Umbilical cord (tissue), 2 donors: Measurements from ENCODE around the gene NSG1. TPM values are rescaled to one million over a fixed set of nuclear protein-coding genes. Genes with fewer than 3 reads are reported as not detected.
"Not testable (repeated sequence)": the region's sequence is repeated elsewhere in the genome, so short reads cannot be mapped to it uniquely, and the experiment has no call there.

Experiments
- DNase-seq: peaks from one replicate; pipeline ENCODE4 v3.0.0-alpha.2; 2015; ENCODE audit warnings: low spot score
- total RNA-seq: library from RNA; depleted of rRNA; stranded (reverse); fragments of >200 nt; gene quantifications from one replicate; pipeline ENCODE4 v1.2.3, GENCODE V29; 2014; ENCODE audit warnings: low replicate concordance; ENCODE audit not compliant: insufficient read depth

The NSG1 gene
- total RNA-seq, 1 donor from 2014 or later = 17.6 TPM

GRCh38 chr4:4415806-4416805 lies 29.2 kb downstream of the NSG1 start:
- DNase-seq = no peak

- no peak for DNase-seq
Observed at GRCh38 chr4:4416981-4417380, 30.1 kb downstream of the NSG1 start.

DNA sequence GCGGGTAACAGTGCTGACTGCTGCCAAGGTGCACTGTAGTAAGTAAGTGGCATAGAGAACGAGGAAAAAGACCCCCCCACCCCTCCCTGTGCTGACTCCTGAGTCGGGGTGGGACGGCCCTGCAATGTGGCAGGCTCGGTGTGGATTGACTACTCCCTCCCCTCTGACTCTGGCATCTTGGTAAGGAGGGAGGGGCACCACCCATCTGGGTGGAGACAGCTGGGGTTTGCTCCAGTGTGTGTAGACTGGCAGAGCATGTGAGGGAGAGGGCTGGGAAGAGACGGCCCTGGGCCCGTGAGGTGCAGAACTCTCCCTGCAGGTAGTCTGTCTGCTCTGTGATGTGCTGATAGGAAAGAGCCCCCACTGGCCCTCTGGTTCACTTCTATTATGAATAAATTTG lies 31.0 kb downstream of the NSG1 start:
- no peak for DNase-seq

DNA sequence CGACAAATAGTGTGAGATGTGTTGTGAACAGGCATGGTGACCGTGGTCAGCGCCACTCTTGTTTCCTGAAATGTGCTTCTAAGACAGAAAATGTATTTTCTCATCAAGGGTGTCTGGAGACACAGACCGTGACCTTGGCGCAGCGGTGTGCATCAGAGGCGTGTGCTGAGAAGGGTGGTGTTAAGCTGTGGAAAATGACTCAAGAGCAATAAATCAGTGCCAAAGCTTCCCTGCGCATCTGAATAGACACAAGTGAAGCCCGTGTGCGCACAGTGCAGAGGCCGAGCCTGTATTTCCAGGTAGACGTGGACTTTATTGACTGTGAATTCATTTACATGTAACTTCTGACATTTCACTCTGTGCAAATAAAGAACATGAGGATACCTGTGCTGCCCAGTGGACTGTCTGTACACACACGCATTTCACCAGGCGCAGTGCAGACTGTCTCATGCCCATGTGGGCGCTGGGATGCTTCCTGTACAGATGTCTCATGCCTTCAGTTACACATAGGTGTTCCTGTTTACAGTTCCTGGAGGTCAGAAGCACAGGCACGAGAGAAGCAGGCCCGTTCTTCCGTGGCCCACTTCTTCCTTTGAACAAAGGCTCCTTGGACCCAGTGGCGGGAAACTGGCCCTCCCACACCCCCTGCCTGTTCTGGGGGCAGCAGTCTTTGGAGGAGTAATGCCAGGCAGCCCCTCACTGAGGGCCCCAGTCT lies 31.9 kb downstream of the NSG1 start:
- no peak for DNase-seq

GRCh38 chr4:4419896-4420295 lies 33.0 kb downstream of the NSG1 start:
- no peak for DNase-seq

DNA sequence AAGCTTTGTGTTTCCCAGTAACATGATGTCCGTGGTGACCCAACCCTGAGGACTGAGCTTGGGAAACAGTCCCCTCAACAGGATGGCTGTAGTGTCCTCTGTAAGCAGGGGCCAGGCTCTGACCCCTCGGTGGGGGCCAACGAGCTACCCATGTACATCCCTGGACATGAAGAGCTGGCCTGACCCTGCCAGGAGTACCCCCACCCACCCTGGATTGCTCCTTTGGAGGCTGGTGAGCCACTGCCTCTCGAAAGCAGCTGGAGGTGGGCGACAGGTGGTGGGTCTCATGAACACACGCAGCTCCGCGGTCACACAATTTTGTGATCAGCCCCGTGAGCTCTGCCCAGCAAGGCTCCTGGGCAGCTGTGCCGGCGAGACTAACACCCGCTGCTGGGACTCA lies 33.5 kb downstream of the NSG1 start:
- DNase-seq = no peak

DNA sequence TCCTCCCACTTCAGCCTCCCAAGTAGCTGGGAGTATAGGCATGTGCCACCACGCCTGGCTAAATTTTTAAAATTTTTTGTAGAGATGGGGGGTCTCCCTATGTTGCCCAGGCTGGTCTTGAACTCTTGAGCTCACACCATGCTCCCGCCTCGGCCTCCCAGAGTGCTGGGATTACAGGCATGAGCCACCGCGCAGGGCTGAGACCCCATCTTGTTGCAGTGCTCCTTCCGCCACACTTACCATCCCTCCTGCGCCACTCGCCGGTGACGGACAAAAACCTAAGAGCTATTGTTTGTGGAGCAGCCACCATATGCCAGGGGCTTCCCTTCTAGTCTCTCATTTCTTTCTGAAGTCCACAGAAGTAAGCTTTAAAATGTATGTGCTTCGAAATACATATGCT lies 34.5 kb downstream of the NSG1 start:
- DNase-seq = no peak

DNA sequence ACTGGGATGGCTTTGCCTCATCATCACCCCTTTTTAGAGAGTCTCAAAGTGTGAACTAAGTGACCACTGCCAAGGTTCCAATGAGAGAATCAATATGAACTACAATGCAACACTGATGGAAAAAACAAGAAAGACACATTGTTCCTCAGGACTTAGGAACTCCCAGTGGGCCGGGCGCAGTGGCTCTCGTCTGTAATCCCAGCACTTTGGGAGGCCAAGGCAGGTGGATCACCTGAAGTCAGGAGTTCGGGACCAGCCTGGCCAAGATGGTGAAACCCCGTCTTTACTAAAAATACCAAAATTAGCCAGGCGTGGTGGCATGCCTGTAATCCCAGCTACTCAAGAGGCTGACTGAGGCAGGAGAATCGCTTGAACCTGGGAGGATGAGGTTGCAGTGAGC lies 35.2 kb downstream of the NSG1 start:
- not testable (repeated sequence) for DNase-seq

DNA sequence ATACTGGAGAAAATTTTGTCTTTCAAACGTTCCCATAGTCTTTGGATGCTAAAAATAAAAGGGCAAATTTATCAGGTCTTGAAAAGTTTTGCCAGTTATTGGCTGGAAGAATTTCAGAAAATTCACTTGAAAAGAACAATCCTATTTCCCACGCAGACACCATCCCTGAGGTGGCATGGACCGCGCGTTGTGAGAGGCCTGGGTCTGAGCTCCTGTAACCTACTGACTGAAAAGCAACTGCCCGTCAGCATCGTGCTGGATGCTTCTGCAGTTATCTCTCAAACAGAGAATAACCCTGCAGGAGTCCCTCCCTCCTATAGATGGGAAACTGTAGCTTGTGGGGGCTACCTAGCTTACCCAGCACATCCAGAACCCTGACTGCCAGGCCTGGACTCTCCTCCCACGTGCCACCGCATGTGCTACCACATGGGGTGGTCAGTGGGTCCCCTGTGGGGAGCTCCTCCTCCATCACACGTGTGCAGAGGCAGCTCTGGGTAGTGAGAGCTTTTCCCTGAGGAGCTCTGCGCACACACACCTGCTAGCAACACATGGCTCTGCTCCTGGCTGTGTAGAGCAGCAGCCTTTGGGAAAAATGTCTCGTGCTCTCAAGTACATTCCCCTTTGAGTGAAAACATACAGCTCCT lies 36.1 kb downstream of the NSG1 start:
- no peak for DNase-seq

- no peak for DNase-seq
Observed at GRCh38 chr4:4423706-4424498, 37.0 kb downstream of the NSG1 start.

GRCh38 chr4:4424499-4425115 lies 37.7 kb downstream of the NSG1 start:
- no peak for DNase-seq

DNA sequence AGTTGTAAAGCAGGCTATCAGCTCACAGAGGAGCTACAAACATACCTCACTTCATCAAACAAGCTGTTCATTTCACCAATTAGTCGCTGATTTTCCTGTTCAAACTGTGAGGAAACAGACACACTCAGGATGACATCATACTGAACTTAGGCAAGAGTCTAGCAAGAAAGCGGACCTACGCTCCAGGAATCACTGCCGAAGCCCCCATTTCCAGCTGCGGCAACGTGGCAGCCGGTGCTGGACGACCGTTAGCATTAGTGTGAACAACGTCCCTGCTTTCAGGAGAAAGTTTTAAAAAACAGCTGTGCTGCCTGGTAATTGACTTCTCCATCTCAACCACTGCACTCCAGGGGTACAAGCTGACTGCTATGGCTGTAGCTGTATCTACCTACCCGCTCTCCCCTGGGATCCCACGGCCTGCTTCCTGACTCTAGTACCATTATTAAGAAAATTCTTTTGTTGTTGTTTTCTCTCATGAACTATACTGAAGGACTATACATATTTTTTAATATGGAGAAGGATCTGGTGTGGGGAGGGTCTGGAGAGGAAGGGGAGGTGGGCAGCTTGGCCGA lies 38.3 kb downstream of the NSG1 start:
- DNase-seq = no peak

DNA sequence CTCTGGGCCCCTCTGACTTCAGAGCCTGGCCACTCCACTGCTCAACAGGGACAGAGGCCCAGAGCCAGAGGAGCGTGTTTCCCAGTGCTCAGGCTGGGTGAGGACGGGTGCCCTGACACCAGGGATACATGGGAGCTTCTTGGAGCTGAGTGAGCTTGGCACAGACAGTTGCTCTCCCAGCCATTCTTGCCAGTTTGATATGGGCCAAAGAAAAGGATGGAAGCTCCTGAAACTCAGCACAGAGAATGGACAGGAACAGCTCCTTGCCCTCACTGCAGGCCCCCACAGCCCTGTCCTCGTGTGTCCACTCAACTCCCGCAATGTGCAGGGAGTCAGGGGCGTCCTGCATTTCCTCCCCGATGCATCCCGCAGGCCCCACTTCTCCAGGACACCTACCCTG lies 38.8 kb downstream of the NSG1 start:
- no peak for DNase-seq

GRCh38 chr4:4426511-4427120 lies 39.7 kb downstream of the NSG1 start:
- no peak for DNase-seq

DNA sequence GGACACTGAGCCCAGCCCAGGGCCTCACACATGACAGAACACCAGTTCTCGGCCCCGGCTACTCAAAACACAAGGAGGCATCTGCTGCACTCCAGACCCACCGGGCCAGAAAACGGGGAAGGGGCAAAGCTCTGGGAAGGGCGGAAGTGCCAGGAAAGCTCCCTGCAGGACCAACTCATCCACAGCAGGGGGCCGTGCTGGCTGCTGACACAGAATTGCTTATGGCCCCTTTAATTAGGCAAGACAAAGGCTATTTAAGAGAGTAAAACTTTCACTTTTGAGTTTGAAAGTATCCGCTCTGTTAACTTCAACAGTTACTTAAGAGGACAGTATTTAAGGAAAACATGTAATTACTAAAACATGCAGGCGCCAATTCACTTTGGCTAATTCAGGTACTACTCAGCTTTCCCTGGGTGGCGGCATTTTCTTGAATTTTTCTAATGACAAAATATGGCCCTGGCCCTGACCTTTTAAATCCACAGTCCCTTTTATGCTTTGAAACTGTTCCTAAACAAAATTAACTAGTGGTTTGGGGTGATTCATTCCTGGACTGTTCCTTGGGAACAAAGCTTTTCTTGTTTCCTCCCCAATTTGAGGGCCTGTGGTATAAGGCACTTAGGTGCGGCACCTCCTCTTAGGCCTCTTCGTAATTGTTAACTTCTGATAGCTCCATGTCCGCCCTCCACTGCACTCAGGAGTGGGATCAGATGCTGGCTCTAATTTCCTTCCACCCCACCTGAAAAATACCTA lies 40.4 kb downstream of the NSG1 start:
- no peak for DNase-seq

DNA sequence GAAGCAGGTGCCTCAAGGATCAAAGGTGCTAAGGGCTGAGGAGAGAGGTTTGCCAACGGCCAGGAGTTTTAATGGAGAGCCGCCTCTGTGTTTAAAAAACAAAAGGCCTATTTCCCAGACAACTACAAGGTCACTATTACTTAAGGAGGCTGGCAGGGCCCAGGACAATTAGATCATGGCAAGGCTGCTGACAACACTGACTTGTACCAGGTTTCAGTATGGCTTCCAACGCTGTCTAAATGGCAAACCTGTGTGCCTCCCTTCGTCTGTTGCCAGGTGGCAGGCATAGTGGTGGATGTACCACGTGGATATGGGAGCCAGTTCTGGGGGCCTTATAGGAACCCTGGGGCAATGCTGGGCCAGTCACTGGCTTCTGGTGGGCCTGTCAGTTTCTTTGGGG lies 41.0 kb downstream of the NSG1 start:
- DNase-seq = no peak

DNA sequence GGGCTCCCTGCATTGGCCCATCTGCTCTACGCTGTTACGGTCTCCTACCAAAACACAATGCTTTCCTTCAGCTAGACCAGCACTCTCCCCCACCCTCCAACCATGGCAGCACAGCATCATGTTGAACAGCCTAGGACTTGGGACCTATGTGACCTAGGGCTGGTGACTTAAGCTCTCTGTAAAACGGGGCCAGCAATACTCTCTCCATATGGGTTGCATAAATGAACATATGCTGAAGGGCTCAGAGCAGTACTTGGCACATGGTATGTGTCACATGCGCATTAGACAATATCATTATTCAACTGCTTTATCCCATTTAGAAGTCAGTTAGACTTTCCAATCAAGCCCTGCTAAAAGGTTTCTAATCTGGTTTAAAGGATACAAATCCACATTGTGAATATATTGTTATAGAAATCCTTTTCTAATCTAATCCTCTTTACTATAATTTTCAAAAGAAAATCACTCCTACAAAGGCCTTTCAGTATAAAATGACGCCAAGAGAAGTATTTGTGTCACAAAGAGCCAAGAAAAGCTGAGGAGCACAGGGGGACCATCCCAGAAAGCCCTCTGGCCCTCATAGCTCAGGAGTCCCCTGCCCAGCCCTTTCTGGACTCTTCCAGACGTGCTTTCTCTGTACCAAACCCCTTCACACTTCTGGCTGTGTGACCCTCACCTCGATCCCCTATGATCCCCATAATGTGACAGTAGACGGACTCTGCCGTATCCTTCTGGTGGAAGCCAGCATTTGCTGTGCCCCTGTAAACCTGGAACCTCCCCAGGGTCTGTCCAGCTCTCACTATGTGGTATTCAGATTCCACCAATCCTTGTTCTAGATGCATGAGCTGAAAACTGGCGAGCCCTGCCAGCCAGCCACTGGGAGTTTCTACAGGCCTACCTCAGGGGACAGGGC lies 42.3 kb downstream of the NSG1 start:
- no peak for DNase-seq

DNA sequence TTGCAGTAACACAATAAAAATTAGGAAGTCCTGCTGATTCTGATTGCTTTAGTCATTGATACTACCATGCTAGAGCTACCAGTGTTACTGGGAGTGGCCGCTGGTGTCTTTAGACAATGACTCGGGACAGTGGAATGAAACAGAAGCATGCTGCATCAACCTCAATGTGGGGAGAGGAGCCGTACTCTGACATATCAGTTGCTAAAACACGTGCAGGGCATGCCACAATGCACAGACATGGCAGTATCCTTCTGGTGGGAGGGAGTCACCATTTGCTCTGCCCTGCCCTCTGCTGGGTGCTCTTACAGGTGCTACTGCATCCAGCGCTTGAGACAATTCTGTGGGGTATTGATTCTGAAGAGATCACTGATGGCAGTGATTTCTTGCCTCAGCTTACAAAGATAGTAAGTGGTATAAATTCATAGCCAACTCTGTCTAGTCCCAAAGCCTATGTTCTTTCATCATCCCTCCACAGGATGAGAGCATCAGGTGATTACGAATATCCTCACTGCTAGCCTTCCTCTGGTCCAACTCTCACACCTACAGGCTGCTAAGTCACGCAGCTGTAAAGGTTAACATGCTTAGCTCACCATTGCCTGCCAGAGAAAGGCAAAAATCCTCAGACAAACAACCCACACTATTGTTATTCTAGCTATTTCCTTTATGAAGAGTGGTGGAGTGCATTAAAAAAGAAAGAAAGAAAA lies 43.7 kb downstream of the NSG1 start:
- DNase-seq = peak; percentile 44
